GM19351 (cell line): ENCODE results near the gene ADAMTS20.
"Not testable (repeated sequence)": the region's sequence is repeated elsewhere in the genome, so short reads cannot be mapped to it uniquely, and the experiment has no call there.

ENCODE experiments used
- ATAC-seq: cut with Tn5 transposase; IDR thresholded peaks from one replicate; pipeline ENCODE4 v1.9.1; 2021; ENCODE audit warnings: mild to moderate bottlenecking, moderate library complexity; ENCODE audit not compliant: unreplicated experiment

Gene ADAMTS20

GRCh38 chr12:43362910-43363694, 188.9 kb downstream of the ADAMTS20 start:
- no peak for ATAC-seq

- no peak for ATAC-seq
Measured at GRCh38 chr12:43361031-43361710, 190.8 kb downstream of the ADAMTS20 start.

- not testable (repeated sequence) for ATAC-seq
Measured at GRCh38 chr12:43360001-43360400, 192.0 kb downstream of the ADAMTS20 start.

GRCh38 chr12:43357141-43357540, 194.9 kb downstream of the ADAMTS20 start:
- ATAC-seq = no peak

- ATAC-seq = no peak
Measured at GRCh38 chr12:43352001-43352400, 200.0 kb downstream of the ADAMTS20 start.

GRCh38 chr12:43349863-43350262, 202.1 kb downstream of the ADAMTS20 start:
- no peak for ATAC-seq

GRCh38 chr12:43348221-43348620, 203.8 kb downstream of the ADAMTS20 start:
- no peak for ATAC-seq

GRCh38 chr12:43347026-43347425, 205.0 kb downstream of the ADAMTS20 start:
- no peak for ATAC-seq

GRCh38 chr12:43345023-43345422, 207.0 kb downstream of the ADAMTS20 start:
- no peak for ATAC-seq

- not testable (repeated sequence) for ATAC-seq
Measured at GRCh38 chr12:43341785-43342313, 210.2 kb downstream of the ADAMTS20 start.

- peak; percentile 58 for ATAC-seq
Measured at GRCh38 chr12:43338848-43339526, 213.0 kb downstream of the ADAMTS20 start.

- peak; percentile 44 for ATAC-seq
Measured at GRCh38 chr12:43337571-43338444, 214.2 kb downstream of the ADAMTS20 start.

- peak; percentile 31 for ATAC-seq
Measured at GRCh38 chr12:43336962-43337555, 214.9 kb downstream of the ADAMTS20 start.

- ATAC-seq = no peak
Measured at GRCh38 chr12:43333644-43334043, 218.4 kb downstream of the ADAMTS20 start.

- ATAC-seq = no peak
Measured at GRCh38 chr12:43332977-43333640, 218.9 kb downstream of the ADAMTS20 start.

GRCh38 chr12:43331935-43332334, 220.1 kb downstream of the ADAMTS20 start:
- ATAC-seq = peak; percentile 66

GRCh38 chr12:43329375-43329774, 222.6 kb downstream of the ADAMTS20 start:
- ATAC-seq = no peak

GRCh38 chr12:43325786-43326185, 226.2 kb downstream of the ADAMTS20 start:
- peak; percentile 89 for ATAC-seq

- ATAC-seq = no peak
Measured at GRCh38 chr12:43320281-43320680, 231.7 kb downstream of the ADAMTS20 start.

- no peak for ATAC-seq
Measured at GRCh38 chr12:43318021-43318420, 234.0 kb downstream of the ADAMTS20 start.
